ENCODE measurements around the gene LARGE1. TPM values are rescaled to one million over a fixed set of nuclear protein-coding genes. Genes with fewer than 3 reads are reported as not detected.
"Not testable (repeated sequence)": the region's sequence is repeated elsewhere in the genome, so short reads cannot be mapped to it uniquely, and the experiment has no call there.

Gene LARGE1
- total RNA-seq, 3 donors from 2014 or later = 23.6 to 27.8 (median 26.1) TPM

DNA sequence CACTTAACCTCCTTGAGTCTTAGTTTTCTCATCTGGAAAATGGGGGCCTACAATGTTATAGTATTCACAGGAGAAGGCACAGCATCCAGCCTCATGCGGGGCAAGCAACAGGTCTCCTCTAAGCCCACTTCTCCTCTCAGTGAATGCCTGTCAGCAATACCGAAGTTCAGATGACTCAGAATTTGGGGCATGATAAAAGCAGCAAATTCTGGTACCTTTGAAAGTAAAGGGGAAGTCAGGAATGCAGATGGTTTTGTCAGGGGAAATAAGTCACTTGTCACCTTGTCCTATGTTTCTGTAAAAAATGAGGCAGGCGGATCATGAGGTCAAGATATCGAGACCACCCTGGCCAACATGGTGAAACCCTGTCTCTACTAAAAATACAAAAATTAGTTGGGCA lies 350.2 kb downstream of the LARGE1 start:
- no peaks in the 10 kb centered on the region for H3K36me3 ChIP-seq
- H3K4me1 ChIP-seq = no peaks in the 10 kb centered on the region
- no peak for TF ChIP-seq POLR2A (IDR thresholded peaks at IDR 0.05)
- H3K4me3 ChIP-seq = no peak overlapping the region
- no peak for DNase-seq (ENCODE audit: low spot score in 2 of 2)
- no peak overlapping the region for H3K27ac ChIP-seq
- intact Hi-C loops (cut with DNase I; ENCODE audit: low total_unique reads) = no loop called here
- H3K9me3 ChIP-seq = no peaks in the 10 kb centered on the region
- H3K27me3 ChIP-seq = no peaks in the 10 kb centered on the region

DNA sequence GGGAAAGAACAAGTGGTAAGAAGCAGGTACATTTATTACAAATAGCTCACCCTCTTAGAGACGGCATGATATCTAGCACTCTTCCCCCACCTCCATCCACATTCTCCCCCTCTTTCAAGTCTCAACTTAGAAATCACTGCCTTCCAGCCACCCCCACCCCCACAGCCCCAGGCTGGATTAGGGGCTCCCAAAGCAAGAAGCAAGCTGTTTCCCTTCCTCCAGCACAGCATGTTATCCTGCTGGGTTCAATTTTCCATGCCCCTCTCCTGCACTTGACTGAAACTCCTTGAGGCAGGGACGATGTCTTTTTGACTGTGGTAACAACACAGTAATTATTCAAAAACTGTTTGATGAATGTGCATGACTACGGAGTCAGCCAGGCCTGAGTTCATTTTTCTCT lies 350.7 kb downstream of the LARGE1 start:
- H3K27ac ChIP-seq = no peak overlapping the region
- no peaks in the 10 kb centered on the region for H3K36me3 ChIP-seq
- no peaks in the 10 kb centered on the region for H3K9me3 ChIP-seq
- DNase-seq (ENCODE audit: low spot score in 2 of 2) = no peak
- intact Hi-C loops (cut with DNase I; ENCODE audit: low total_unique reads) = no loop called here
- H3K4me1 ChIP-seq = no peaks in the 10 kb centered on the region
- H3K4me3 ChIP-seq = no peak overlapping the region
- no peak for TF ChIP-seq POLR2AphosphoS5 (IDR thresholded peaks at IDR 0.05)
- no peaks in the 10 kb centered on the region for H3K27me3 ChIP-seq

DNA sequence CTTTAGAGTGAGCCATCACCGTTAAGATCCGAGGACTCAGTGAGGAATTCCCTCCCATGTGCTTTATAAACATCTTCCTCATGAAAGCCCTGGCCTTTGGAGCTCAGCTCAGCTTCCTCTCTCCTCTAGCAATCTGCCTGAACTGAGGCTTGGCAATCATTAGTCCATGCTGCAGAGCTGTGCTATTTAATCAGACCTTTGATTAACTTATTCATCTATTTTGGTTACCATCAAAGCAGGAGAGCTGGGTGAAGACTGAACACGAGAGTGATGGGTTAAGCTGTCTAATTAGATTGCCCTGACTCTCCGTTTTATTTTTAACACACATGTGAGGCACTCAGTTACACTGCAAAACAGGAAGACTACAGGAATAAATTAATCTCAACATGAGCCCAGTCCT lies 351.3 kb downstream of the LARGE1 start:
- intact Hi-C loops (cut with DNase I; ENCODE audit: low total_unique reads) = no loop called here
- H3K4me3 ChIP-seq = no peak overlapping the region

GRCh38 chr22:33566495-33566894 lies 353.8 kb downstream of the LARGE1 start:
- H3K27ac ChIP-seq; H3K4me1 ChIP-seq; DNase-seq (ENCODE audit: low spot score in 2 of 2); H3K4me3 ChIP-seq; intact Hi-C loops (cut with DNase I; ENCODE audit: low total_unique reads); H3K36me3 ChIP-seq; H3K9me3 ChIP-seq; H3K27me3 ChIP-seq: not testable (repeated sequence)

More for the DNA sequence above, 351.3 kb downstream of the LARGE1 start:
- Histone ChIP-seq H3K27me3 (no peaks in the 10 kb centered on the region), H3K4me1 (no peaks in the 10 kb centered on the region), H3K27ac (no peak overlapping the region), H3K36me3 (no peaks in the 10 kb centered on the region), H3K9me3 (no peaks in the 10 kb centered on the region)
- no peak for DNase-seq (ENCODE audit: low spot score in 2 of 2)
- TF ChIP-seq POLR2AphosphoS5 (IDR thresholded peaks at IDR 0.05) (no peak), POLR2A (IDR thresholded peaks at IDR 0.05) (no peak)
- TF ChIP-seq, protein P1, sequence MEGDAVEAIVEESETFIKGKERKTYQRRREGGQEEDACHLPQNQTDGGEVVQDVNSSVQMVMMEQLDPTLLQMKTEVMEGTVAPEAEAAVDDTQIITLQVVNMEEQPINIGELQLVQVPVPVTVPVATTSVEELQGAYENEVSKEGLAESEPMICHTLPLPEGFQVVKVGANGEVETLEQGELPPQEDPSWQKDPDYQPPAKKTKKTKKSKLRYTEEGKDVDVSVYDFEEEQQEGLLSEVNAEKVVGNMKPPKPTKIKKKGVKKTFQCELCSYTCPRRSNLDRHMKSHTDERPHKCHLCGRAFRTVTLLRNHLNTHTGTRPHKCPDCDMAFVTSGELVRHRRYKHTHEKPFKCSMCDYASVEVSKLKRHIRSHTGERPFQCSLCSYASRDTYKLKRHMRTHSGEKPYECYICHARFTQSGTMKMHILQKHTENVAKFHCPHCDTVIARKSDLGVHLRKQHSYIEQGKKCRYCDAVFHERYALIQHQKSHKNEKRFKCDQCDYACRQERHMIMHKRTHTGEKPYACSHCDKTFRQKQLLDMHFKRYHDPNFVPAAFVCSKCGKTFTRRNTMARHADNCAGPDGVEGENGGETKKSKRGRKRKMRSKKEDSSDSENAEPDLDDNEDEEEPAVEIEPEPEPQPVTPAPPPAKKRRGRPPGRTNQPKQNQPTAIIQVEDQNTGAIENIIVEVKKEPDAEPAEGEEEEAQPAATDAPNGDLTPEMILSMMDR (IDR thresholded peaks at IDR 0.05) = no peak

DNA sequence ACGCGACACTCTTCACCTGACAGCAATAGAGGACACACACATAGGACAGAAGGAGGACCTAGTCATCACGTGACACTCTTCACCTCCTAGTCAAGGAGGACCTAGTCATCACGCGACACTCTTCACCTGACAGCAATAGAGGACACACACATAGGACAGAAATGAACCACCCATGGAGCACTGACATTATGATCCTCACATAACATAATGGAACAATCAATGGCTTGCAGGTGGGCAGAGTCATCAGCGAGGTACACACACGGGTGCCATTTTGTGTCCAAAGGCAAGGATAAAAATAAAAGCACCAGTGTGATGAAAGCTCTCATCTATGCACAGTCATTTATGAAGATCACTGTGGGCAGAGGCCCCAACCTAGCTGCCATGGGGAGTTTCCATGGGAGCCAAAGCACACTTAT lies 354.7 kb downstream of the LARGE1 start:
- intact Hi-C loops (cut with DNase I; ENCODE audit: low total_unique reads) = no loop called here
- H3K27ac ChIP-seq = no peak overlapping the region
- TF ChIP-seq, protein P1 (IDR thresholded peaks at IDR 0.05) = no peak
- TF ChIP-seq POLR2AphosphoS5 (IDR thresholded peaks at IDR 0.05) = no peak
- no peak for TF ChIP-seq POLR2A (IDR thresholded peaks at IDR 0.05)
- no peaks in the 10 kb centered on the region for H3K27me3 ChIP-seq
- H3K4me3 ChIP-seq = no peak overlapping the region
- DNase-seq (ENCODE audit: low spot score in 2 of 2) = no peak
- no peaks in the 10 kb centered on the region for H3K4me1 ChIP-seq
- no peaks in the 10 kb centered on the region for H3K9me3 ChIP-seq
- H3K36me3 ChIP-seq = no peaks in the 10 kb centered on the region

DNA sequence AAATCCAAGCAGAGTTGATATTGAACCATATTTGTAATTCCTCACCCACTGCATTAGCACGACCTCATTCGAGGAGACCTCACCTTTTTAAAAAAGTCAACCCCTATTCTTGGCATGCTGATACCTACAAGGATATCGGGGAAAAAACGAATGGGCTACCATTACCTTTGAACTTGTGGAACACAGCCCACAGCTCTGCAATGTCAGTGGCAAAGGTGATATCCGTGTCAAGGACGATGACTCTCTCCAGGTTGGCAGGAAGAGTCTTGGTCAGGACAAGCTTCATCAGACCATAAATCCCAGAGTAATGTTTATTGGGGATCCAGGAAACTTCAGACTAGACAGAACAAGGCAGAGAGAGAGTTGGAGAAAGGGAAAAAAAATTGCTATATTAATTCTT lies 355.6 kb downstream of the LARGE1 start:
- intact Hi-C loops (cut with DNase I; ENCODE audit: low total_unique reads) = no loop called here
- H3K36me3 ChIP-seq = no peaks in the 10 kb centered on the region
- H3K27ac ChIP-seq = no peak overlapping the region

More for the DNA sequence above, 355.6 kb downstream of the LARGE1 start:
- Histone ChIP-seq H3K4me3 (no peak overlapping the region), H3K27me3 (no peaks in the 10 kb centered on the region), H3K4me1 (no peaks in the 10 kb centered on the region), H3K9me3 (no peaks in the 10 kb centered on the region)
- DNase-seq (ENCODE audit: low spot score in 2 of 2) = no peak
- no peak for TF ChIP-seq POLR2AphosphoS5 (IDR thresholded peaks at IDR 0.05)
- TF ChIP-seq, protein P1 (IDR thresholded peaks at IDR 0.05) = no peak
- no peak for TF ChIP-seq POLR2A (IDR thresholded peaks at IDR 0.05)
